DOHH2 (cell line): Measurements from ENCODE around the gene OTC.

Source experiments
- H3F3A ChIP-seq: fragments of 200-600 bp; sonication (generic), shearing (Covaris generic); 2 replicates; pipeline ENCODE4 v1.6.0; 2016; ENCODE audit warnings: antibody characterized with exemption, mild to moderate bottlenecking; ENCODE audit not compliant: control insufficient read depth, insufficient read depth
- H3K27ac ChIP-seq: fragments of 200-600 bp; sonication (generic); 2 replicates; pipeline ENCODE4 v1.5.1; 2014; ENCODE audit warnings: low read depth, mild to moderate bottlenecking, low read length, moderate library complexity
- H3K27me3 ChIP-seq: fragments of 200-600 bp; sonication (generic); 2 replicates; pipeline ENCODE4 v1.6.1; 2014; ENCODE audit warnings: mild to moderate bottlenecking, low read length, mixed read lengths; ENCODE audit not compliant: control insufficient read depth
- H3K36me3 ChIP-seq: fragments of 200-600 bp; sonication (generic); 2 replicates; pipeline ENCODE4 v1.6.1; 2014; ENCODE audit warnings: mild to moderate bottlenecking, low read length, moderate library complexity, mixed read lengths; ENCODE audit not compliant: control insufficient read depth
- H3K4me1 ChIP-seq: fragments of 200-600 bp; sonication (generic); 2 replicates; pipeline ENCODE4 v1.6.1; 2014; ENCODE audit warnings: mild to moderate bottlenecking, low read length, mixed read lengths; ENCODE audit not compliant: control insufficient read depth
- H3K4me2 ChIP-seq: fragments of 200-600 bp; sonication (generic); 2 replicates; pipeline ENCODE4 v1.6.0; 2014; ENCODE audit warnings: mild to moderate bottlenecking, low read length, moderate library complexity
- H3K4me3 ChIP-seq: fragments of 200-600 bp; sonication (generic); 2 replicates; pipeline ENCODE4 v1.5.1; 2014; ENCODE audit warnings: mild to moderate bottlenecking, low read length, mixed read lengths
- H3K79me2 ChIP-seq: fragments of 200-600 bp; sonication (generic); 2 replicates; pipeline ENCODE4 v1.6.1; 2014; ENCODE audit warnings: mild to moderate bottlenecking, low read length, mixed read lengths; ENCODE audit not compliant: control insufficient read depth
- H3K9me2 ChIP-seq: fragments of 200-600 bp; sonication (generic); replicated peaks from 2 replicates; pipeline ENCODE4 v1.6.1; 2014; ENCODE audit warnings: mild to moderate bottlenecking, low read length, mixed read lengths; ENCODE audit not compliant: control insufficient read depth
- H3K9me3 ChIP-seq: fragments of 200-600 bp; sonication (generic); 2 replicates; pipeline ENCODE4 v1.6.1; 2014; ENCODE audit warnings: antibody characterized with exemption, low read length, mixed read lengths; ENCODE audit not compliant: control insufficient read depth, insufficient read depth
- H4K20me1 ChIP-seq: fragments of 200-600 bp; sonication (generic); 2 replicates; pipeline ENCODE4 v1.6.0; 2014; ENCODE audit warnings: low read depth, mild to moderate bottlenecking, antibody characterized with exemption, low read length, moderate library complexity; ENCODE audit not compliant: control insufficient read depth, insufficient read depth
- EZH2phosphoT487 ChIP-seq: fragments of 200-600 bp; sonication (generic); IDR thresholded peaks from 2 replicates; pipeline ENCODE4 v1.6.1; 2017; ENCODE audit warnings: borderline replicate concordance, mild to moderate bottlenecking, antibody characterized with exemption, low read length, moderate library complexity, mixed read lengths
- TF ChIP-seq, protein P1 (sequence below): fragments of 200-600 bp; sonication (generic); IDR thresholded peaks from one replicate; pipeline ENCODE4 v1.5.1; 2014; ENCODE audit warnings: antibody characterized with exemption, mild to moderate bottlenecking, low read depth, low read length; ENCODE audit not compliant: poor library complexity, severe bottlenecking

Gene OTC

DNA sequence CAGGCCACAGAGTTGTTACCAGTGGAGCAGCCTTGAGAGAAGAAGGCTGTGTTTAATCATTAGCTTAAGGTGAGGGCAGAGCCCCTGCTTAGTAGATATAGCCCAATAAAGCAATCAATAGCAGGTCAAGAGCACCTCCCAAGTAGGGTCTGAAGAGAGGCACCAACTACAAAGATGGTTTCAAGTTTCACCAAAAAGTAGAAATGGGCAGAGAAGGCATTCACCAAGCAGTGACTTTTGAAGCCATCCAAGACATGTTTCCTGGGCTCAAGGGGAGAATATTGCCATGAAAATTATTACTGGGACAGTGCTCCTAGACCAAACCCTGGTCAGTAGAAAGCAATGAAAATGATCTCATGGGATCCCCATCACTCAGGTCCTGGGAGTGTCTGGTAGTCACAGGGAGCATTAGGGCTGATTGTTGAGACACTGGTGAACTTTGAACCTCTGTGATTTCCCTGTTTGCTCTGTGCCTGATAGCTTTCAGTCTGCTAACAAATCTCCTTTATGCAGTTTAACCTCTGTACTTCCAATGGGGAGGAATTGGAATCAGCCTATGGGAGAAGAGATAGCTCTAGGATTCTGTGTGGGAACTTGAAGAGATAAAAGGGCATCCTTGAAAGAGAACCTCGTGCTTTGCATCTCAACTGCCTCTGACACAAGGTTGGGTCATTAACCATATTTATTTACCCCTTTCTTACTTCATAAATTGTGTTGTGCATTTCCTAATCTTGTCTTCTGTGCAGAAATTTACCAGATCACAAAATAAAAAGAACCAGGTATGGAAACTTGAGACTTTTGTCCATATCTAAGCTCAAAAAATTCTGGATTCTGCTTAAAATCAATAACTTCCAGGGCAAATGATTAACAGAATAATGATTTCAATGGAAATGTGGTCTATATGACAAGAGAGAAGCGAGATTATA, 9.3 kb upstream of the OTC start:
- H3K36me3 ChIP-seq: no peaks in the 10 kb centered on the region
- TF ChIP-seq EZH2phosphoT487: no peak
- TF ChIP-seq, protein P1, sequence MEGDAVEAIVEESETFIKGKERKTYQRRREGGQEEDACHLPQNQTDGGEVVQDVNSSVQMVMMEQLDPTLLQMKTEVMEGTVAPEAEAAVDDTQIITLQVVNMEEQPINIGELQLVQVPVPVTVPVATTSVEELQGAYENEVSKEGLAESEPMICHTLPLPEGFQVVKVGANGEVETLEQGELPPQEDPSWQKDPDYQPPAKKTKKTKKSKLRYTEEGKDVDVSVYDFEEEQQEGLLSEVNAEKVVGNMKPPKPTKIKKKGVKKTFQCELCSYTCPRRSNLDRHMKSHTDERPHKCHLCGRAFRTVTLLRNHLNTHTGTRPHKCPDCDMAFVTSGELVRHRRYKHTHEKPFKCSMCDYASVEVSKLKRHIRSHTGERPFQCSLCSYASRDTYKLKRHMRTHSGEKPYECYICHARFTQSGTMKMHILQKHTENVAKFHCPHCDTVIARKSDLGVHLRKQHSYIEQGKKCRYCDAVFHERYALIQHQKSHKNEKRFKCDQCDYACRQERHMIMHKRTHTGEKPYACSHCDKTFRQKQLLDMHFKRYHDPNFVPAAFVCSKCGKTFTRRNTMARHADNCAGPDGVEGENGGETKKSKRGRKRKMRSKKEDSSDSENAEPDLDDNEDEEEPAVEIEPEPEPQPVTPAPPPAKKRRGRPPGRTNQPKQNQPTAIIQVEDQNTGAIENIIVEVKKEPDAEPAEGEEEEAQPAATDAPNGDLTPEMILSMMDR: no peak
- no peak overlapping the region for H3K27ac ChIP-seq
- H3K9me3 ChIP-seq: no peaks in the 10 kb centered on the region
- H3K4me2 ChIP-seq: no peak overlapping the region
- no peaks in the 10 kb centered on the region for H3K27me3 ChIP-seq
- no peaks in the 10 kb centered on the region for H3F3A ChIP-seq
- no peaks in the 10 kb centered on the region for H3K9me2 ChIP-seq
- no peaks in the 10 kb centered on the region for H4K20me1 ChIP-seq
- H3K79me2 ChIP-seq: no peaks in the 10 kb centered on the region
- no peak overlapping the region for H3K4me3 ChIP-seq
- no peaks in the 10 kb centered on the region for H3K4me1 ChIP-seq

DNA sequence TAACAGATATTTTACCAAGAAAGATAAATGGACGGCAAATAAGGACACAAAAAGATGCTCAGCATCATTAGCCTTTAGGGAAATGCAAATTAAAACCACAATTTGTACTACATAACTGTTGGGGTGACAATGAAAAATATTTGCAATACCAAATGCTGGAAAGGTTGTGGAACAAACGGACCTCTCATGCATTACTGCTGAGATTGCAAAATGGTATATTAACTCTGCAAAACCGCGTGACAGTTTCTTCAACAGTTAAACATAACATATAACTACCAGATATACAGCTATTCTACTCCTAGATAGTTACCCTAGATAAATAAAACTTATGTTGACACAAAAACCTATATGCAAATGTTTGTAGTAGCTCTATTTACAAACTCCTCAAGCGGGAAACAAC, 6.3 kb upstream of the OTC start:
- Histone ChIP-seq H3K4me1 (no peaks in the 10 kb centered on the region), H3K9me2 (no peaks in the 10 kb centered on the region), H3K79me2 (no peaks in the 10 kb centered on the region), H3K4me2 (no peak overlapping the region), H3K4me3 (no peak overlapping the region), H3K27me3 (no peaks in the 10 kb centered on the region), H3K36me3 (no peaks in the 10 kb centered on the region), H3F3A (no peaks in the 10 kb centered on the region), H3K9me3 (no peaks in the 10 kb centered on the region), H3K27ac (no peak overlapping the region), H4K20me1 (no peaks in the 10 kb centered on the region)
- no peak for TF ChIP-seq EZH2phosphoT487
- TF ChIP-seq, protein P1: no peak

DNA sequence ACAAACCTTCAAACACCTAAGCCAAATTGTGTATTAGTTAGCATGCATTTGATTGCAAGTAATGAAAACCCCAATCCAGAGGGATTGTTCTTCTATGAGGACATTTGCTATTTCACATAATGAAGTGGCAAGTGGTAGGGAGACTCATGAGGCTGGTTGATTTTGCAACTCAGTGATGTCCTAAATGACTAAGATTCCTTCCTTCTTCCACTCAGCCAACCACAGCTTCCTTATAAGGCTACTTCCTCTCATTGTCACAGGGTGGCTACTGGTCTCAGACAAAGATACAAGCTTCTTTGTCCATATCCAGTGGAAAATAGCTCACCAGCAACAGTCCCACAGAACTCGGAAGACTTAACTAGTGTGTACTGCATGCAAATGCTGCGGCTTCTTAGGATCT, 5.3 kb upstream of the OTC start:
- no peaks in the 10 kb centered on the region for H3K9me3 ChIP-seq
- no peak for TF ChIP-seq EZH2phosphoT487
- TF ChIP-seq, protein P1: no peak
- no peaks in the 10 kb centered on the region for H3K79me2 ChIP-seq
- no peaks in the 10 kb centered on the region for H3K9me2 ChIP-seq
- no peaks in the 10 kb centered on the region for H3K4me1 ChIP-seq
- H4K20me1 ChIP-seq: no peaks in the 10 kb centered on the region
- H3K4me3 ChIP-seq: no peak overlapping the region
- no peak overlapping the region for H3K27ac ChIP-seq
- no peaks in the 10 kb centered on the region for H3F3A ChIP-seq
- H3K36me3 ChIP-seq: no peaks in the 10 kb centered on the region
- no peaks in the 10 kb centered on the region for H3K27me3 ChIP-seq
- no peak overlapping the region for H3K4me2 ChIP-seq
